G401.6 (cell line): ENCODE results near the gene PEAK1.
"Not testable (repeated sequence)": the region's sequence is repeated elsewhere in the genome, so short reads cannot be mapped to it uniquely, and the experiment has no call there.

Experiments
- FAIRE-seq: peaks from 2 replicates; lab custom pipeline; 2012; peaks lifted over from hg19 to GRCh38; lab: Jason Lieb, UNC

PEAK1 gene

DNA sequence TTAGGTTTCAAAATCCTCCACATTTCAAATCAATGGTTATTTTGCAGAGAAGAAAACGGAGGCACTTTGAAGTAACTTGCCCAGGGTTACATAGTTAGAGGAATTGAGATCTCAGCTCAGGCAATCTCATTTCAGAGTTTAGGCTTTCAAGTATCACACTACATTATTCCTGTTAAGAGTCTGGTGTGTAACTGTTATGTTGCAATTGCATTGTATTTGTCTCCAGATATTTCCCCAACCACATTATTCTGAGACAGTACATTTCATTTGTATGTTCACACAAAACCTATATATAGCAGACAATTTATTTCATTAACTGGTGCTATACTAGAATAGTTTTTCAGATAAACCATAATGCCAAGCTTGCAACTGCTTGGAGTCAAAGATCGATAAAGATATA is 194.8 kb downstream of the PEAK1 start:
- no peak for FAIRE-seq

DNA sequence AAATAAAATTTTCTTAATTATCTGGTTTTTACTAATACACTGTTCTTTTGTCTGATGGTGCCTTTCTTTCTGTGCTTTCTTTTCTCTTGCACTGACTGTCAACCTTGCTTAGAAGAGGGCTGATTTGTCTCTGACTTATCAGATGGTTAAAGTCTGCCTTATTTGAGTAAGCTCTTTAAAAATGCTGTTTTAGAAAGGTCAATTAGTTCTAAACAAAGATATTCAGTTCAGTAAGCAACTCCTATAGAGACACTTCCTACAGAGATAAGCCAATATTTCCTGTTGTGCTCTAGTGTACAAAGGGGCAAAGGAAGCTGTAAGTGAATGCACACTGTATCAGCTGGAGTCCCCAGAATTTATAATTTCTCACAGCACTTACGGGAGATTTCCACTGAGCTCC is 195.6 kb downstream of the PEAK1 start:
- no peak for FAIRE-seq

DNA sequence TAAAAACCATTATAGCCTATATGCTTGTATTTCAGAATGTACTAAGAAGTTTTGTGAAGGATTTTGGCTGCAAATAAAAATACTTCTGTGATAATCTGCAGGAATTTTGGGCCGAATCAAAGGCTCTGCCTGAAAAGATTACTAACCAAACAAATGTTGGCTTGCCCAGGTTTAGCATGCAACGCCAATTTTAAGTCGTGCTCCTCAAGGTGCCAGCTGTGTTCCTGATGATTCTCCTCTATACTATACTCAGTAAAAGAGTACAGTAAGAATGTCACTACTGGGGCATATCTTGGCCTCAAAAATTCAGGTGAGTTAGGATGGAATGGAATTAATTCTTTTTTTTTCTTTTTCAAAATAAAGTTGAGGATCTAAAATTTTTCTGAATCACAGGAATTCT is 198.2 kb downstream of the PEAK1 start:
- FAIRE-seq = no peak

DNA sequence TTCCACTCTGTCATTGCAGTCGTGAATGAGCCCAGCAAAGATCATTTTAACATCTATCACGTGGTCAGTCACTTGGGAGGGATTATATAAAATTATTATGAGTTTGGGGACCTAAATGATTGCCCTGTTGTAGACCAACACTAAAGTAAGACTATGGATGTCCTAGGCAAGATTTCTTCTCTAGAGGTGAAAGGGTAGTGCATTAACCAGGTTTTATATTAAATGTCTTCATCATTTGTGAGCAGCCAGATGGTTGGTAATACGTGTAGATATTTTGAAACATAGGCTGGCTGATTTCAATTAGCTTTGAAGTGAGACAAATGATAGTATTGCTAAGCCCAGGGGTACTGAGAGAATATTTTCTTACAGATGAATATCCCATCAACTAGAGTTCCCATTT is 198.7 kb downstream of the PEAK1 start:
- FAIRE-seq = no peak

DNA sequence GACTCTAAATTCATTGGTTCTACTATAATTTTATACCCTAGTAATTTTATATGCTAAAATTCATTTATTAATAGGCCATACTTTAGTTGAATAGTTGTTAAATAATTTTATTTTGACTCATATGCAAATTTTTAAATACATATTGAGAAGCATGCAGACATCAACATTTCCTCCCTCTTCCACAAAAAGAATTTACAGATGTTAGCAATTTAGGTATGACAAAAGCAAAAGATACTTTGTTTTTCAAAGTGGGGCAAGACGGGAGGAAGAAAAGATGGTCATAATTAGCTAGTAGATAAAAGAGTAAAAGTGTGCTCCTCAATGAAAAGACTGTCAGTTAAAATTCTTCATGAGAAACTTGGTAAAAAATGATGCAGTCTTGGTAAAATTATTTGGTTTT is 200.1 kb downstream of the PEAK1 start:
- no peak for FAIRE-seq

DNA sequence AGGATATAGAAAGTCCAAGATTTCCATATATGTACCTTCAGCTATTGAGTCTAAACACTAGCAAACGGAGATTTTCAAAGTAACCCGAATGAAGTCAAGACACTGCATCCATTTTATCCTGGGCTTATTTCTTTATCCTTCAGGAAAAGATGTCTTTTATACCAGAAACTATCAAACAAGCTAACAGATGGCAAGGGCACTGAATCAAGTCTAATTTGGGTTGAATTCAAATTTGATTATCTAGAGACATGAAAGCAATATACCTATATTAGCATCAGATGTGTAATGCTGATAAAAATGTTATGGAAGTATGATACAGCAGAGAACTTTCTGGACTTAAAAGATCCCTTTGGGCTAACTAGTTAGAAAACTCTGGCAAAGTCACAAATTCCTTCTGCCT is 210.7 kb downstream of the PEAK1 start:
- FAIRE-seq = no peak

DNA sequence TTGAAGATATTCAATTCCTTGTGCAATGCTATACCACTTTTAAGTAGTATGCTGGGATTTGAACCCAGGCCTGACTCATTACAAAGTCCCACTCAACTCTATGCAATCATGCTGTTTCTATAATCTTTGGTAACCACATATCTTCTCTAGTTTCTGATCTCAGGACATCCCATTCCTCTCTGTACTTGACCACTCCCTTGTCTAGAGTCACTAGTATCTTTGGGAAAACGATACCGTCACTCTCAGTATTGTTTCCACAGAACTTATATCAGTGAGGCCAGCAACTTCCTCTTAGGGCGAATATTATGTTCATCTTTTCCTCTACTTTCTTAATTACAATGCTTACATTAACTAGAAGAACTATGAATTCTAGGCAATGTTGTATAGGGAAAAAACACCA is 211.7 kb downstream of the PEAK1 start:
- FAIRE-seq = no peak

DNA sequence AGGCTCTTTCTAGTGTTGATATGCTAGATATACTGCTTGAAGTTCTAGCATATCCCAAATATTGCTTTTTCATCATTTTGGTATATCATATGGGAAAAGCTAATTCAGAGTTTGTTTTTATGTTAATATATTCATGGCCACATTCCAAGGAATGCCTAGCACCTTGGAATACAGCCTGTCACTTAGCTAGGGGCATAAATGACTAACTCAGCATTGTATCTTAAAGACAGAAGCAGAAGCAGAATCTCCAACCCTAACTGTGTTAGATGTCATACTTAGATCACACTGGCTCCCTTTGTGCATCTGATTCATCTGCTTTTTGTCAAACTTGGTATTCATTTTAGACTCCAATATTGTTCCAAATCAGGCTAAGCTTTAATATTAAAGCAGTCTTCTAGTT is 218.2 kb downstream of the PEAK1 start:
- no peak for FAIRE-seq

DNA sequence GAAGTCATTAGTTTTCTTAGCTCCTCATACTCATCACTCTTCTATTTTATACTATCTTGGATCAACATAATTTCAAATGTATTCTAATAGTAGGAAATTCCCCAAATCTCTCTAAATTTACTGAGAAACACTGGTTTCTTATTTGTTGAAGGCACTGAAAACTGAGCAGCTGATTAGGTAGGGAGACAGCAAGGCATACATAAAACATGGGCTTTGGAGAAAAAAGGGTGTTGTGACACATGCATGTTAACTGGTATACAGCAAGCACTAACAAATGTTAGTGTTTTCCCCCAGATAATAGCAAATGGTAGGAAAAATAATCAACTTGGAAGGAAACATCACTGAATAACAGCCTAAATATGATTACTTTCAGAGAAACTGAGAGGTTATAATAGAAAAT is 223.5 kb downstream of the PEAK1 start:
- FAIRE-seq = no peak

DNA sequence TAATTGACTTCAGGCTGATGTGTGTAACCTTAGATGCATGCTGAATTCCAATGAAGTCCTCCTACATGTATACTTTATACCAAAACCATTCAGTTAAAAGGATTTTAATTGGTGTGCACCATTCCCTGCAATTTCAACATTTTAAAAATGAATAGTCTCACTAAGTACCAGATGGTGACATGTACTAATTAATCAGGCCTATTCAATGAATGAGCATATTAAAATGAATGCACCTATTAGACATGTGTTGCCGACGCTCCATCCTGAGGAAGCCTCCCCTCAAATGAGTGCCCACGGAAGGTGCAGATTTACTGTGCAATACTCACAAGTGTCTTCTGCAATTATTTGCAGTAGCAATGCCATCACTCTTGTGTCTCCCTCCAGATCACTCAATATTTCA is 224.3 kb downstream of the PEAK1 start:
- no peak for FAIRE-seq

DNA sequence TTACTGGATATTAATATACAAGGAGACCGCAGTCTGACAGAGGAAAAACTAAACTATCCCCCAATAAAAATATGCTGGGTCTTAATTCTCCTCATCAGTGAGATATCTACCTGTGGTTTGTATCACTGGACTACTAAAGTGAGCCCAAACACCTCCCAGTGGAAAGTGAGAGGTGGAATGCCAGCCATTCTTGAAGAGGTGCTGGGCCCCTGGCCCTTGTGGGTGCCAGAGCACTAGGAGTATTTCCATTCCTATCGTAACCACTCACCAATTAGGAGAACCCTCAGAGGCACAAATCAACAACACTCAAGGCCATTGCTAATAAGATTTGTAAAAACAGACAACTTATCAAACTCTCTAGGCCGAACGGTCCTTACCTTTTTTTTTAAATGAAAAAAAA is 227.5 kb downstream of the PEAK1 start:
- no peak for FAIRE-seq

DNA sequence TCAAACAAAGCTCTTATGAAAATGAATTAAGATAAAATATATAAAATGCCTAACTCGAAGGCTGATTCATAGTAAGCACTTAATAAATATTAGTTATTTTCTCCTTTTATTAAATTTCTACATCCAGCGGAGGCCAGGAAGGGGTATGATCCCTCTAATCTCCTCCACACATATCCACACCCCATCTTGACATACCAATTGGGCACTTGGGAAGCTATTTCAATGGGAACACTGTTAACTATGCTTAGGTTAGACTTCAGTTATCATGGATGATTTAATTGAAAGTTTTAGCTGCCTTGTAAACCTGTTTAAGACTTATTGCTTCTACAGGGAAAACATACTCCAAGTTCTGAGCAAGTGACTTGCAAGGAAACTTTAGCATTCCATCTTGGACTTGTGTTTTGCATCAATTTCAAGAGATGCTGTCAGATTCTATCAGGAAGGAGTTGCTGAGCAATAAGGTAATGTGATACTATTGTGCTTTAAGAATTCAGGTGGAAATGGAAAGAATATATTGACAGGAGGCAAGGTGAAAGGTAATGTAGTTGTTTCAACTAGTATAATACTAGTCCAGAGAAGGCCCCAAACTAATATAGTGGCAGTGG is 228.6 kb downstream of the PEAK1 start:
- FAIRE-seq = no peak

DNA sequence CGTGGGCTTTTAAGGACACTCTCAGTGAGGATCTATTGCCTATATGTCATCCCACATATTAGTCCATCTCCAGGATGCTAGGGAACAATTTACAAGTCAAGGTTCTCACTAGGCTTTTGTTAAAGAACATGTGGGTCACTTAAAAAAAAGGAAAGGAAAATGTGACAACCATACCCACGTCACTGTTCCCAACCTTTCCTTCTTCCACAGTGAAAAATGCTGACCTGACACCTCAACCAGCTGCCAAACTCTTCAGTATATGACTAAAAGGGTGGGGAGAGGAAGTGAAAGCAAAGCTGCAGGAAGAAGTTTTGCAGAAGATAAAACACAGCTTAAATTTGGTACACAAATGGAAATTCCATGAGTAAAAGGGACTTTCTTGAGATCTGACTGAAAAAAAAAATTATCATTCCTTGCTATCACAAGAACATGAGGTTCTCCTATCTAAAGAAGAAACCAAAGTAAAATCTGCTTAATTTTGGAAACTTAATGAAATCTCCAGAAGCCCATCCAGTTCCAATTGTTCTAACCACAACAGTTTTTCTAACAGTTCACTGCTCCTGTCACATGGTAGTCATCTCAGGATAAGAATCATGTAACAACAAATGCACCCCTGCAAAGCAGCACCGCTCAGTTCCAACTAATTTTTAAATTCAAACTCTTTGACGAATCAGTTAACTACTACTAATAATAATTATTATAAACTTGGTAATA is 232.0 kb downstream of the PEAK1 start:
- FAIRE-seq = no peak

DNA sequence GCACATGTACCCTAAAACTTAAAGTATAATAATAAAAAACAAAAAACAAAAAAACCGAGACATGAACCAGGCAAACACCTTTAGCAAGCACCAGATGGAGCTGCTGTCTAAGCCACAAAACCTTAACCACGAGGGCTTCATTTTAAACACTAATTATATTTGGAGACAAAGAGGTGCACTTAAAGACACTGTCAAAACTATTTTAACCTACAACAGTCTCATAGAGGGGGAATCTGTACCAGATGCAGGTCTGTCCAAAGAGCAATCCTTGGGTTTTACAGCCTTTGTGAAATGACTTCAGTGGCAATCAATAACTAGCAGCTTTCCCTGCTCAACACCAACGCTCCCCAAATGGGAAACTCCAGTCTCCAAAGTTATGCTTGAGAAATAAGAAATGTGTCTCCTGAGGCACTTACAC is 233.3 kb downstream of the PEAK1 start:
- peak; percentile 57 for FAIRE-seq

DNA sequence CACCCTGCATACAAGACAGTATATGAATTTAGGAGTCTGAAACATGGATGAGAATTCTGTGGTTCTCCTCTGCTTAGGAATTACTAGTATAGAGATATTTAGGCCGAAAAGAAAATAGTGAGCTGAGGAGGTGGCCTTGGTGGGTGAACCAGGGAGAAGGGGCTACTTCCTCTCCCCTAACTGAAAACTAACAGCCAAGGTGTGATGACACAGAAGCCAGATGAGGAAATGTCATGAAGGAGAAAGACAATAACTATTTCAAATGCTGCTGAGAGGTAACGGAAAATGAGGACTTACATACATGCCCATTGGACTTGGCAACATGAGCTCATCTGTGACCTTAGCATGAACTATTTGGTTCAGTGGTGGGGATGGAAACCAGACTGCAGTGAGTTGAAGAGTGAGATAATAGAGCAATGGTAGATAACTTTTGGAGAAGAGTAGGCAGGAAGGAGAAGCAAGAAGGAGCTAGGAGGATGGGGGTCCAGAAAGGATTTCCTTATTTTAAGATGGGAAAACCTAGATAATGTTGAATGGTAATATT is 234.6 kb downstream of the PEAK1 start:
- FAIRE-seq = no peak

DNA sequence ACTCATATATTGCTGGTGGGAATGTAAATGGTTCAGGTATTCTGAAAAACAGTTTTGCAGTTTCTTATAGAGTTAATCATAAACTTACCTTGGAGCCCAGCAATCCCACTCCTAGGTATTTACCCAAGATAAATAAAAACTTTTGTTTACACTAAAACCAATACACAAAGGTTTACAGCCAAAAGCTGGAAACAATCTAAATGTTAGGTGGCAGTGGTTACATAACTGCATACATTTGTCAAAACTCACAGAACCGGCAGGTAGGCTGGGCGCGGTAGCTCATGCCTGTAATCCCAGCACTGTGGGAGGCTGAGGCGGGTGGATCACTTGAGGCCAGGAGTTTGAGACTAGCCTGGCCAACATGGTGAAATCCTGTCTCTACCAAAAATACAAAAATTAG is 235.6 kb downstream of the PEAK1 start:
- not testable (repeated sequence) for FAIRE-seq

DNA sequence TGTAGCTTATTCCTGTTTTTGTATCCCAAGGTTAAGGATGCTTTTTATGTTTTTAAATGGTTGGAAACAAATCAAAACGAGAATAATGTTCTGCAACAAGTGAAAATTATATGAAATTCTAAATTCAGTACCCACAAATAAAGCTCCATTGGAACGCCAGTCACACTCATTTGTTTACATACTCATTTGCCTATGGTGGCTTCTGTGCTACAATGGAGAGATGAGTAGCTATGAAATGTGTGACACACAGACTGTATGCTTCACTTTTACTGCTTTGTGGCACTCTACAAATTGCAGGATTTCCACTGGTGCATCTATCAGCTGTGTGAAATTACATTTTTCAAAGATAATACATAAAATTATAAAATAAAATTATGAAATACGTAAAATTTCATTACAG is 236.8 kb downstream of the PEAK1 start:
- no peak for FAIRE-seq

DNA sequence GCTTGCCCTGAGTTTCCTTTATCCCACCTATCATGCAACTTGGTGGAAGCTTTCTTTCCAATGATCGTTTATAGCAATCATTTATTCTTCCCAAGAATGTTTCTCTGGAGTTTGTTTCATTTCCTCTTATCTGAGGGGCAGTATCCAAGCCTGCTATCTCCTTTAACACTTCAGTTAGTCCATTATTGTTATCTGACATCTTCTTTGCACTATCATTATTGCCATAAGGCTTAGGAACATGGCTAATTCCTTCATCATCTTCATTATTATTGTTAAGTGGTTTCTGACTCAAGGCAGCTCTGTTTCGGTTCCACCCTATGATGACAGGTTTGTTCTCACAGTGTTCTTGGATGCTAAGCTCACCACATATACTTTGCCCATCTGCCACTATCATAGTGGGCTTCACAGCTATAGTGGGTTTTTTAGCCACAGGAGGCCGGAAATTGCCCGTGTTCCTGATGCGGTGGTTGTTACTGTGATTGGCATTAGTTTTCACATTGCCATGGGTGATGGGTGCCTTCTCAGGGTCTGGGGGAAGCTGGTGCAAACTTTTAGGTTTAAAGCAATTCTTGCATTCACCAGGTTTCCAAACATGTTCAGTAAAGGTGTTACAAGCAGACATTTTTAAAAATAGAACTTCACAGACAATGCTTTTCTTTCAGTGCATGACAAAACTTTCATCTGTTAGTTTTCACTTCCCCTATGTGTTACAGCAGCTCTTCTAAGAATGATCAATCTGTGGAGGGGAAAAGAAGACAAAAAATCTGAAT is 238.4 kb downstream of the PEAK1 start:
- FAIRE-seq = no peak

DNA sequence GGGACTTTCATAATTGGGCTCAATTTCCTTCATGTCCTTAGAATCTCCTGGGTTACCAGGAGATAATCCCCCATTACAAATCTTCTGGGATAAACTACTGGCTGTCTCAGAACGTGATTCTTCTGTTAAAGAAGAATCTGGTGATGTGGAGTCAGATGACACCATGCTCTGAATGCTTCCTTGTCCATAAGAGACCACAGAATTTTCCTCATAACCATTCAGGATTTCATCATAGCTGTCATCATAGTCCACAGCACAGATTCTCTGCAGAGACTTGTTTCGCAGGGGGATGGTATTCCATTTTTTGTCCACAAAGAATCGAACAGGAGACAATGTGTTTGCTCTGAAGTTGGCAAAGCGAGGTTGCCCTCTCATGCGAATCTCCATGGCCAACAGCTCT is 239.1 kb downstream of the PEAK1 start:
- FAIRE-seq = no peak

DNA sequence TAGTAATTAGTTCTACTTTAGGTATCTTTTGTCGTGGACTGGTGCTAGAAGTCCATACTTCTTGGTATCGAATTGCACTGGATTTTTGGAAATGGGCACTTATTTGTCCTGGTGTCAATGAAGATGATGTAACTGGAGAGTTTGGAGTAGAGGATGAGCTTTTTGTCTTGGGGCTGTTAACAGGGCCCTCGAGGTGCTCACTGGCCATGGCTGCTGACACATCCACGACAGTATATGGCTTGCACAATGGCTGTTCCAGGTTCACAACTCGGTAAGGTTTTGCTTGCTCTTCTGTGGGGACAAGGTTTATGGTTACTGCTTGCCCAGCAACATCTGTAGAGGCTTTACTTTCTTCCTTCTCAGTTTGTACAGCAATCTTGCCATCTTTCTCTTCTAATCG is 239.6 kb downstream of the PEAK1 start:
- FAIRE-seq = no peak

DNA sequence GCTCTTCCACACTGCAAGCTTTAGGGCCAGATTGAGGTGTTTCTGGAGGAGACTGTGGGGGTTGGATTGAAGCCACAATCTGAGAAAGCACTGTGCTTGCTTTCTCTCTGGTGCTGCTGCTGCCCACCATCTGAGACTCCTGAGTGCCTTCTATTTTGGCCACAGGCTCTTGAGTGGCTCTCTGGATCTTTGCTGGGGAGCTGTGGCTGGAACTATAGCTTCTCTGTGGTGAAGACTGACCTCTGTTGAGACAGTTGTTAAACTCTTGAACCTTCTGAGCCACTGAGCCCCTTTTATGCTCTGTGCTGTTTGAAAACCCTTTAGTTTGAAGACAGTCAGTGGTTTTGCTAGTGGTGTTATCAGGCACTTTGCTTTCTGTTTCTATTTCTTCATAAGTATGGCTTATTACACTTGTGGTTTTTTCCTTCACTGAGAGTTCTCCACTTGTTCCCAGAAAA is 240.3 kb downstream of the PEAK1 start:
- FAIRE-seq = no peak

DNA sequence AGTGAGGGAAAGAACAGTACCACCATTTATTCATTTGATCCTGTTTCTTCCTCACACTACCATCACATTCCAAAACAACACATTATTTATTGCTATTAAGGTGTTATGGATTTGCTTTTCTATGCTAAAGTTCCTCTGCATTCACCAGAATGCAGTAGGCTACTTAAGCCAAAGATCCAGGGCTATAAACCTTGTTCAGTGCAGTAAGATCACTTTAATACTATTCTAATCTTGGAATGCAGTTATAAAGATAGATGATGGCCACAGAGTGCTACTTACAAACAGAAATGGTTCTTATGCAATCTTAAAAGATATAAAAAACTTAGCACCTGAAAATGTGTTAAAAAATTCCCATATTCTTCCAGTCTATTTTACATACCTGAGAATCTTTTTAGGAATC is 241.5 kb downstream of the PEAK1 start:
- FAIRE-seq = no peak

DNA sequence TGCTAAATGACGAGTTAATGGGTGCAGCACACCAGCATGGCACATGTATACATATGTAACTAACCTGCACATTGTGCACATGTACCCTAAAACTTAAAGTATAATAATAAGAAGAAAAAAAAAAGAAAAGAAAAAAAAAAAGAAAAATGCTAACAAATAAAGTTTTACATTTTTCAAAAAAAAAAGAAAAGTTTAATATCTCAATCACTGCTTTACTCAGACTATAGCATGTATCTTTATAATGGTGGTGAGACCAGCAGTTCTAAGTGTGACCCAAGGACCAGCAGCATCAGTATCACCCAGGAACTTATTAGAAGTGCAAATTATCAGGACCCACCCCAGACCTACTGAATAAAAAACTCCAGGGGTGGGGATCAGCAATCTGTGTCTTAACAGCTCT is 243.8 kb downstream of the PEAK1 start:
- FAIRE-seq = not testable (repeated sequence)
